K562 (cell line): ENCODE data around the gene USP7. TPM values are rescaled to one million over a fixed set of nuclear protein-coding genes. Genes with fewer than 3 reads are reported as not detected.

ENCODE experiments used
- ATAC-seq: fragments of 200-7000 bp; cut with Tn5 transposase; 3 replicates; pipeline ENCODE4 v1.9.1; 2020; ENCODE audit warnings: moderate library complexity
- BruUV-seq: library from RNA; stranded (reverse); fragments of 400-500 nt; replicated peaks from 2 replicates; lab custom pipeline; 2021; lab: Mats Ljungman, UMichigan
- CTCF ChIA-PET: fragments of 300-600 bp; formaldehyde crosslinking; extraction: SDS; loops from one replicate; lab custom pipeline; 2021; ENCODE audit warnings: low intra/inter-chr PET ratio; lab: Yijun Ruan, JAX
- POLR2A ChIA-PET: fragments of 300-600, 350-650 bp; sonication (Branson Sonifier 250); formaldehyde crosslinking; extraction: SDS; loops from one replicate; lab custom pipeline; 2021; ENCODE audit warnings: antibody characterized with exemption, inconsistent platforms; lab: Yijun Ruan, JAX
- DNase-seq, 4 experiments: peaks; one replicate each; pipeline versions ENCODE4 v3.0.0 to v3.0.0-alpha.2; 2011 to 2018; ENCODE audit warnings: low spot score in 3 of 4, mixed read lengths in 3 of 4; ENCODE audit errors: extremely low read depth in 1 of 4
- FAIRE-seq: peaks from 2 replicates; lab custom pipeline; 2011; peaks lifted over from hg19 to GRCh38; lab: Jason Lieb, UNC
- H2AFZ ChIP-seq: 2 replicates; pipeline ENCODE4 v1.6.0; 2011; ENCODE audit warnings: low read depth, low read length, control low read depth, inconsistent platforms
- H3K27ac ChIP-seq: fragments of 200-600 bp; 3 replicates; pipeline ENCODE4 v1.8.0; 2011; ENCODE audit warnings: low read depth, mild to moderate bottlenecking, control low read depth, inconsistent platforms, low read length, moderate library complexity, mixed read lengths; ENCODE audit errors: extremely low read depth
- H3K27me3 ChIP-seq, 2 experiments: fragments of 300-600 bp in 1 of 2; 2 replicates in 1 of 2; 3 replicates in 1 of 2; pipeline versions ENCODE4 v1.6.0 to v1.8.0; 2011; ENCODE audit warnings: inconsistent platforms in 2 of 2, low read length in 2 of 2, mild to moderate bottlenecking in 1 of 2, mixed read lengths in 1 of 2, moderate library complexity in 1 of 2; ENCODE audit not compliant: control insufficient read depth in 2 of 2, insufficient read depth in 2 of 2
- H3K36me3 ChIP-seq: fragments of 300-600 bp; 3 replicates; pipeline ENCODE4 v1.8.0; 2011; ENCODE audit warnings: mild to moderate bottlenecking, low read length, inconsistent platforms; ENCODE audit not compliant: control insufficient read depth, insufficient read depth
- H3K4me1 ChIP-seq, 2 experiments: fragments of 200-600 bp in 1 of 2; replicated peaks in 1 of 2; 2 replicates in 1 of 2; 3 replicates in 1 of 2; pipeline versions ENCODE4 v1.5.1 to v1.8.0; 2011; ENCODE audit warnings: inconsistent platforms in 2 of 2, low read length in 2 of 2, mild to moderate bottlenecking in 1 of 2, mixed read lengths in 1 of 2, moderate library complexity in 1 of 2; ENCODE audit not compliant: control insufficient read depth in 2 of 2, insufficient read depth in 2 of 2
- H3K4me2 ChIP-seq: 2 replicates; pipeline ENCODE4 v1.6.1; 2011; ENCODE audit warnings: low read length, control low read depth, inconsistent platforms, mixed read lengths; ENCODE audit not compliant: insufficient read depth
- H3K4me3 ChIP-seq: fragments of 200-600 bp; sonication (generic), shearing (Covaris generic); 2 replicates; pipeline ENCODE4 v1.5.1; 2016; ENCODE audit warnings: control low read depth, inconsistent platforms
- H3K79me2 ChIP-seq: fragments of 200-600 bp; 3 replicates; pipeline ENCODE4 v1.8.0; 2011; ENCODE audit warnings: low read length, inconsistent platforms; ENCODE audit not compliant: control insufficient read depth, insufficient read depth
- H3K9ac ChIP-seq, 2 experiments: 2 replicates each; pipeline versions ENCODE4 v1.6.0 to v1.6.1; 2011; ENCODE audit warnings: low read depth in 2 of 2, low read length in 2 of 2, control low read depth in 1 of 2, inconsistent platforms in 1 of 2, mild to moderate bottlenecking in 1 of 2, mixed read lengths in 1 of 2; ENCODE audit not compliant: insufficient read depth in 1 of 2
- H3K9me1 ChIP-seq: one replicate; pipeline ENCODE4 v1.6.0; 2011; ENCODE audit warnings: inconsistent platforms, mild to moderate bottlenecking, low read length, moderate library complexity; ENCODE audit not compliant: control insufficient read depth, insufficient read depth
- H3K9me3 ChIP-seq: replicated peaks from 2 replicates; pipeline ENCODE4 v1.5.1; 2011; ENCODE audit warnings: low read depth, low read length, inconsistent platforms; ENCODE audit not compliant: control insufficient read depth, insufficient read depth
- H4K20me1 ChIP-seq: replicated peaks from 2 replicates; pipeline ENCODE4 v1.6.1; 2011; ENCODE audit warnings: low read length, inconsistent platforms, mixed read lengths; ENCODE audit not compliant: control insufficient read depth, insufficient read depth
- CREB1 ChIP-seq, 2 experiments: sonication (generic) in 1 of 2; formaldehyde crosslinking in 1 of 2; IDR thresholded peaks; 2 replicates each; pipeline versions ENCODE4 v1.6.1 to v1.8.0; 2012 to 2022; ENCODE audit warnings: inconsistent platforms in 1 of 2, mild to moderate bottlenecking in 1 of 2, missing genetic modification reagents in 1 of 2, moderate library complexity in 1 of 2
- HBP1 ChIP-seq: fragments of 450-650 bp; formaldehyde crosslinking; IDR thresholded peaks from 2 replicates; pipeline ENCODE4 v1.4.0; 2022; ENCODE audit warnings: missing genetic modification characterization
- NR1H2 ChIP-seq: sonication (generic); formaldehyde crosslinking; IDR thresholded peaks from 2 replicates; pipeline ENCODE4 v1.4.0; 2020; ENCODE audit warnings: mild to moderate bottlenecking, missing genetic modification reagents
- POLR2A ChIP-seq: fragments of 450-650 bp; conservative IDR thresholded peaks from 2 replicates; pipeline ENCODE4 v1.6.1; 2016
- POLR2AphosphoS2 ChIP-seq: IDR thresholded peaks from 2 replicates; pipeline ENCODE4 v1.6.1; 2012; ENCODE audit warnings: low read length, improper control_type of control experiment
- POLR2B ChIP-seq: fragments of 450-650 bp; IDR thresholded peaks from 2 replicates; pipeline ENCODE4 v1.6.1; 2018; ENCODE audit warnings: low read depth; ENCODE audit not compliant: partially characterized antibody
- WGBS: fragments of 100-300 bp; shearing (Covaris generic); methylation state at CpG from one replicate; pipeline ENCODE4 v1.1.6; 2016; ENCODE audit warnings: low coverage, mixed read lengths; ENCODE audit not compliant: insufficient coverage; ENCODE audit errors: missing lambda C conversion rate; 5-methylcytosine and 5-hydroxymethylcytosine counted together
- in situ Hi-C: fragments of 300-500 bp; cut with MboI; formaldehyde crosslinking; loops from 4 replicates; pipeline ENCODE4 v1.15.0; 2018; ENCODE audit warnings: inconsistent platforms, mixed read lengths
- intact Hi-C: fragments of 100-400 bp; cut with micrococcal nuclease; formaldehyde crosslinking; loops from 2 replicates; pipeline ENCODE4 v1.14.2; 2022
- polyA plus RNA-seq, 8 experiments: library from polyadenylated mRNA; depleted of rRNA in 4 of 8; stranded (reverse) in 5 of 8; unstranded in 3 of 8; fragments of >200 nt; fragmentation: Nextera tagmentation in 2 of 8; fragmentation: Illumina TruSeq in 1 of 8; extraction: Ambion mirVana in 2 of 8; extraction: Trizol in 1 of 8; gene quantifications; 2 replicates each; pipeline versions ENCODE4 v1.2.1 to v1.2.3, GENCODE V29; 2011 to 2014; ENCODE audit warnings: inconsistent platforms in 1 of 8, missing spikeins in 1 of 8
- total RNA-seq, 7 experiments: library from RNA; depleted of rRNA in 6 of 7; stranded (reverse); fragments of >200 nt in 6 of 7; fragmentation: Illumina TruSeq in 2 of 7; extraction: Trizol in 2 of 7; gene quantifications; 2 replicates each; pipeline versions ENCODE4 v1.2.1 to v1.2.3, GENCODE V29; 2011 to 2021; ENCODE audit warnings: low replicate concordance in 1 of 7

Gene USP7
- total and polyA plus RNA-seq, 9 of the 15 experiments (the other 6 are each of a cell fraction or from before 2014, with no cell fraction given): 17.1 to 145 (median 57.9) TPM

- ATAC-seq (no peak), DNase-seq (no peak), FAIRE-seq (no peak)
- H3K36me3 ChIP-seq: peaks cover 88% of the 10 kb centered on the region; the same call in 2 of the 3 replicates
- no peak overlapping the region for H2AFZ ChIP-seq
- TF ChIP-seq CREB1 (IDR thresholded peaks at IDR 0.05) (no peak), CREB1 (CRISPR knock-in tag; IDR thresholded peaks at IDR 0.05) (no peak), POLR2A (0 out of 2 replicates have a peak, but pooled peaks have one; percentile 8)
- ChIA-PET CTCF (no interaction called here), POLR2A (interaction anchor here (0.6 to 2.3 kb wide), 5 partner anchors 10 to 109 kb away, joined by 3 to 11 read pairs (median 3); partner anchors contain the start of gene CARHSP1)
- no peaks in the 10 kb centered on the region; the same call in 2 of the 3 replicates for H3K79me2 ChIP-seq
- H3K9me1 ChIP-seq: no peaks in the 10 kb centered on the region
- no peak overlapping the region for H3K27ac ChIP-seq
- WGBS: 80% methylated on average over 7 of the region's 7 CpGs
- no peaks in the 10 kb centered on the region for H3K9me3 ChIP-seq
- no peaks in the 10 kb centered on the region; the same call in 1 of the 2 replicates for H4K20me1 ChIP-seq
- intact Hi-C loops: no loop called here
- no peak overlapping the region for H3K9ac ChIP-seq
- H3K27me3 ChIP-seq: no peaks in the 10 kb centered on the region
- in situ Hi-C loops: no loop called here
- no peak overlapping the region for H3K4me2 ChIP-seq
- peaks cover 0 to 9% of the 10 kb centered on the region in 2 experiments; a peak in 1 of 5 replicates for H3K4me1 ChIP-seq
- BruUV-seq: no TSS peak
- H3K4me3 ChIP-seq: no peak overlapping the region
These were observed 110.1 kb downstream of the USP7 start for GRCh38 chr16:8853611-8854010.

DNA sequence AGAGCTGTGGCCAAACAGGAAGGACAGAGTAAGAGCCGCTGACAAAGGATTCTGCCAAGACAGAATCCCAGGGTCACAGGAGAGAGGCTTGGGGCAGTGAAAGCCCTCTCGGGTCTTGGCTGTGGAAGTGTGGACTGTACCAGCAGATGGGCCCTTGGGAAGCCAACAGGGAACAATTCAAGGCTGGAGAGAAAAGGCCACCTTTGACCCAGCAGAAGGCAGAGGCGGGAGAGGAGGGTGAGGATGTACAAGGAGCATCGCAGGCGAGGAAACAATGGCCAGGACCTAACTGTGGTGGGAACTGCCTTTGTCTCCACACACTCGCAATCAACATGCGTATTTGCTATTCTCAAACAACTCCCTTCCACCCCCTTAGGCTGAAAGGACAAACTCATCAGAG lies 110.6 kb downstream of the USP7 start:
- intact Hi-C loops (no loop called here), in situ Hi-C loops (no loop called here)
- H3K27ac ChIP-seq: no peak overlapping the region
- CTCF ChIA-PET: no interaction called here
- peaks cover 0 to 6% of the 10 kb centered on the region in 2 experiments; a peak in 1 of 5 replicates for H3K4me1 ChIP-seq
- FAIRE-seq: no peak
- no peaks in the 10 kb centered on the region for H4K20me1 ChIP-seq
- no peak overlapping the region for H3K4me3 ChIP-seq
- TSS peak; percentile 24 for BruUV-seq
- peaks cover 88% of the 10 kb centered on the region; the same call in 2 of the 3 replicates for H3K36me3 ChIP-seq
- no peak overlapping the region for H3K9ac ChIP-seq
- 84% methylated on average over 7 of the region's 7 CpGs for WGBS
- no peaks in the 10 kb centered on the region for H3K27me3 ChIP-seq
- H3K9me3 ChIP-seq: no peaks in the 10 kb centered on the region
- TF ChIP-seq HBP1 (CRISPR knock-in tag) (no peak), POLR2A (0 out of 2 replicates have a peak, but pooled peaks have one; percentile 50), NR1H2 (CRISPR knock-in tag) (no peak), POLR2B (peak; percentile 12), POLR2AphosphoS2 (peak; percentile 48)
- H3K79me2 ChIP-seq: no peaks in the 10 kb centered on the region
- no peaks in the 10 kb centered on the region for H3K9me1 ChIP-seq
- no peak overlapping the region for H2AFZ ChIP-seq
- no peak overlapping the region for H3K4me2 ChIP-seq
- POLR2A ChIA-PET: interaction anchor here (0.6 to 2.3 kb wide), 7 partner anchors 9 to 1804 kb away, joined by 3 to 11 read pairs (median 3); partner anchors contain the start of genes CARHSP1, PMM2 and TMEM186
- DNase-seq: no peak
- no peak for ATAC-seq
